GM12878 (cell line): Measurements from ENCODE around the gene RBM11. TPM values are rescaled to one million over a fixed set of nuclear protein-coding genes. Genes with fewer than 3 reads are reported as not detected.

Experiments used
- ATAC-seq: fragments of 200-7000 bp; cut with Tn5 transposase; 3 replicates; pipeline ENCODE4 v1.9.1; 2020; ENCODE audit warnings: mild to moderate bottlenecking, moderate library complexity
- BruUV-seq: library from RNA; stranded (reverse); fragments of 400-500 nt; replicated peaks from 2 replicates; lab custom pipeline; 2021; lab: Mats Ljungman, UMichigan
- CTCF ChIA-PET: fragments of 300-600 bp; sonication (Branson Sonifier 250); formaldehyde crosslinking; extraction: SDS; loops from one replicate; lab custom pipeline; 2021; ENCODE audit warnings: inconsistent platforms; lab: Yijun Ruan, JAX
- POLR2A ChIA-PET: fragments of 350-600 bp; formaldehyde crosslinking; extraction: SDS; loops from one replicate; lab custom pipeline; 2021; ENCODE audit warnings: inconsistent platforms; lab: Charles Lee
- RAD21 ChIA-PET: fragments of 300-600 bp; sonication (Branson Sonifier 250); formaldehyde crosslinking; loops from one replicate; lab custom pipeline; 2023; ENCODE audit warnings: antibody characterized with exemption; ENCODE audit not compliant: unreplicated experiment; lab: Charles Lee
- SMC1A ChIA-PET: fragments of 300-600 bp; sonication (Branson Sonifier 250); formaldehyde crosslinking; loops from one replicate; lab custom pipeline; 2023; ENCODE audit not compliant: unreplicated experiment, uncharacterized antibody; lab: Charles Lee
- DNase-seq: peaks from one replicate; pipeline ENCODE4 v3.0.0-alpha.2; 2011; ENCODE audit warnings: low read depth, low spot score
- FAIRE-seq: peaks from 3 replicates; lab custom pipeline; 2011; peaks lifted over from hg19 to GRCh38; lab: Jason Lieb, UNC
- H2AFZ ChIP-seq: 2 replicates; pipeline ENCODE4 v1.6.0; 2011; ENCODE audit warnings: low read depth, low read length, control low read depth; ENCODE audit not compliant: control insufficient read depth
- H3K27ac ChIP-seq: 2 replicates; pipeline ENCODE4 v1.5.1; 2011; ENCODE audit warnings: control low read depth; ENCODE audit not compliant: control insufficient read depth, insufficient read depth
- H3K27me3 ChIP-seq, 2 experiments: replicated peaks in 1 of 2; 2 replicates each; pipeline versions ENCODE4 v1.6.0 to v1.6.1; 2011; ENCODE audit warnings: low read length in 1 of 2; ENCODE audit not compliant: control insufficient read depth in 2 of 2, insufficient read depth in 2 of 2
- H3K36me3 ChIP-seq, 2 experiments: 2 replicates each; pipeline ENCODE4 v1.5.1; 2011; ENCODE audit warnings: low read length in 1 of 2; ENCODE audit not compliant: control insufficient read depth in 2 of 2, insufficient read depth in 2 of 2
- H3K4me1 ChIP-seq: 2 replicates; pipeline ENCODE4 v1.6.1; 2011; ENCODE audit warnings: mild to moderate bottlenecking, low read length, moderate library complexity, mixed read lengths; ENCODE audit not compliant: control insufficient read depth, insufficient read depth
- H3K4me2 ChIP-seq: 2 replicates; pipeline ENCODE4 v1.6.0; 2011; ENCODE audit warnings: control low read depth; ENCODE audit not compliant: control insufficient read depth, insufficient read depth
- H3K4me3 ChIP-seq: fragments of 200-600 bp; sonication (generic); 2 replicates; pipeline ENCODE4 v1.5.1; 2016
- H3K79me2 ChIP-seq: 2 replicates; pipeline ENCODE4 v1.6.0; 2011; ENCODE audit warnings: low read length; ENCODE audit not compliant: control insufficient read depth, insufficient read depth
- H3K9ac ChIP-seq: 2 replicates; pipeline ENCODE4 v1.8.0; 2011; ENCODE audit warnings: low read length, control low read depth, mixed read lengths; ENCODE audit not compliant: control insufficient read depth, insufficient read depth
- H3K9me3 ChIP-seq: replicated peaks from 3 replicates; pipeline ENCODE4 v1.5.1; 2011; ENCODE audit warnings: mild to moderate bottlenecking, low read length; ENCODE audit not compliant: control insufficient read depth, insufficient read depth
- H4K20me1 ChIP-seq: 2 replicates; pipeline ENCODE4 v1.6.0; 2011; ENCODE audit not compliant: control insufficient read depth, insufficient read depth
- CBX3 ChIP-seq: fragments of 200-600 bp; sonication (generic); IDR thresholded peaks from 2 replicates; pipeline ENCODE4 v1.6.1; 2016; ENCODE audit warnings: low read depth, borderline replicate concordance
- CUX1 ChIP-seq: IDR thresholded peaks from 2 replicates; pipeline ENCODE4 v1.6.1; 2012; ENCODE audit warnings: improper control_type of control experiment, low read depth, low read length; ENCODE audit not compliant: insufficient replicate concordance
- ESRRA ChIP-seq: IDR thresholded peaks from 2 replicates; pipeline ENCODE4 v1.6.1; 2012; ENCODE audit warnings: mild to moderate bottlenecking, low read length, improper control_type of control experiment
- FOS ChIP-seq: IDR thresholded peaks from 3 replicates; pipeline ENCODE4 v1.6.1; 2011; ENCODE audit warnings: borderline replicate concordance; ENCODE audit not compliant: insufficient read length; ENCODE audit errors: extremely low read depth
- RCOR1 ChIP-seq: conservative IDR thresholded peaks from 2 replicates; pipeline ENCODE4 v1.6.1; 2012; ENCODE audit warnings: low read depth, low read length, improper control_type of control experiment
- SIN3A ChIP-seq: IDR thresholded peaks from 2 replicates; pipeline ENCODE4 v1.6.1; 2012; ENCODE audit warnings: low read depth, low read length, improper control_type of control experiment
- SPI1 ChIP-seq: IDR thresholded peaks from 2 replicates; pipeline ENCODE4 v1.6.1; 2011; ENCODE audit warnings: low read depth, mild to moderate bottlenecking, low read length, moderate library complexity, borderline replicate concordance; ENCODE audit not compliant: insufficient read depth
- SUZ12 ChIP-seq: fragments of 200-600 bp; sonication (generic); IDR thresholded peaks from one replicate; pipeline ENCODE4 v1.6.1; 2018; ENCODE audit warnings: antibody characterized with exemption, mild to moderate bottlenecking; ENCODE audit not compliant: unreplicated experiment
- TCF7 ChIP-seq: IDR thresholded peaks from 2 replicates; pipeline ENCODE4 v1.6.1; 2014; ENCODE audit warnings: antibody characterized with exemption, borderline replicate concordance
- ZNF622 ChIP-seq: fragments of 450-650 bp; IDR thresholded peaks from 2 replicates; pipeline ENCODE4 v1.6.1; 2017; ENCODE audit warnings: mild to moderate bottlenecking, inconsistent platforms
- in situ Hi-C: fragments of 300-500 bp; cut with MboI; formaldehyde crosslinking; loops from 9 replicates; pipeline ENCODE4 v1.14.3; 2018; ENCODE audit warnings: mixed read lengths
- intact Hi-C: fragments of 100-400 bp; cut with micrococcal nuclease; formaldehyde crosslinking; loops from one replicate; pipeline ENCODE4 v1.14.2; 2022; ENCODE audit not compliant: unreplicated experiment
- polyA plus RNA-seq, 11 experiments: library from polyadenylated mRNA; depleted of rRNA in 4 of 11; unstranded in 6 of 11; stranded (reverse) in 5 of 11; fragments of >200 nt; fragmentation: Nextera tagmentation in 4 of 11; fragmentation: Illumina TruSeq in 1 of 11; extraction: Ambion mirVana in 4 of 11; extraction: Trizol in 1 of 11; gene quantifications; 1 replicate in 1 of 11; 2 replicates in 10 of 11; pipeline versions ENCODE4 v1.2.1 to v1.2.3, GENCODE V29; 2011 to 2016; ENCODE audit warnings: inconsistent platforms in 2 of 11, missing spikeins in 2 of 11, low read depth in 1 of 11
- total RNA-seq, 4 experiments: library from RNA; depleted of rRNA in 3 of 4; stranded (reverse); fragments of >200 nt in 3 of 4; fragmentation: Illumina TruSeq in 1 of 4; extraction: Trizol in 1 of 4; gene quantifications; 2 replicates each; pipeline versions ENCODE4 v1.2.1 to v1.2.3, GENCODE V29; 2013 to 2021
- TF ChIP-seq, protein P1 (sequence below): fragments of 150-350 bp; IDR thresholded peaks from 2 replicates; pipeline ENCODE4 v1.6.1; 2016; ENCODE audit warnings: low read depth, low read length

The RBM11 gene
- total and polyA plus RNA-seq, 10 of the 15 experiments (the other 5 are each of a cell fraction or from before 2014, with no cell fraction given) = 0.29 to 1.8 (median 0.35) TPM; not detected in 1

DNA sequence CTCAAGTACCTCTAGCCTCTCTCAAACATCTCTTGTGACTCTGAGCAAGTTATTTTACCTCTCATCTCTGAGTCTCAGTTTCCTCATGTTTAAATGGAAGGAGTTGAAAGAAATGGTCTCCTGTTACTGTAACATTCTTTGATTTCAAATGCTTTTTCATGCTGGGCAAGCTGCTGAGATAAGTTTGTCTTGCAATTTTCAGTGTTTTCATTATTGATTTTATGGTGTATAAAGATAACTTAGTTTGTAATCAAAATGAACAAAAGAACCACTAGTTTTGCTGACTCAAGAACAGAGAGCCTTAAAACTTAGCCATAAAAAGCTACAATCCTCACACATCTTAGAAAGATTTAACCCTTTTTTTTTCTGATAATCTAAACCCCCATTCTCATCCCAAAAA, 9.7 kb upstream of the RBM11 start:
- SMC1A ChIA-PET = no interaction called here
- intact Hi-C loops (no loop called here), in situ Hi-C loops (no loop called here)
- no peak overlapping the region for H3K4me3 ChIP-seq
- ATAC-seq = no peak
- no peak for FAIRE-seq
- no peak for DNase-seq
- no TSS peak for BruUV-seq
- CTCF ChIA-PET = interaction anchor here (0.9 kb wide), 1 partner anchor 47 kb away, joined by 3 read pairs; no protein-coding TSS in a partner anchor
- TF ChIP-seq ZNF622 (no peak), CBX3 (no peak), CUX1 (no peak), FOS (no peak), TCF7 (no peak), SPI1 (no peak), ESRRA (no peak), SIN3A (no peak), RCOR1 (no peak), SUZ12 (no peak)
- TF ChIP-seq, protein P1, sequence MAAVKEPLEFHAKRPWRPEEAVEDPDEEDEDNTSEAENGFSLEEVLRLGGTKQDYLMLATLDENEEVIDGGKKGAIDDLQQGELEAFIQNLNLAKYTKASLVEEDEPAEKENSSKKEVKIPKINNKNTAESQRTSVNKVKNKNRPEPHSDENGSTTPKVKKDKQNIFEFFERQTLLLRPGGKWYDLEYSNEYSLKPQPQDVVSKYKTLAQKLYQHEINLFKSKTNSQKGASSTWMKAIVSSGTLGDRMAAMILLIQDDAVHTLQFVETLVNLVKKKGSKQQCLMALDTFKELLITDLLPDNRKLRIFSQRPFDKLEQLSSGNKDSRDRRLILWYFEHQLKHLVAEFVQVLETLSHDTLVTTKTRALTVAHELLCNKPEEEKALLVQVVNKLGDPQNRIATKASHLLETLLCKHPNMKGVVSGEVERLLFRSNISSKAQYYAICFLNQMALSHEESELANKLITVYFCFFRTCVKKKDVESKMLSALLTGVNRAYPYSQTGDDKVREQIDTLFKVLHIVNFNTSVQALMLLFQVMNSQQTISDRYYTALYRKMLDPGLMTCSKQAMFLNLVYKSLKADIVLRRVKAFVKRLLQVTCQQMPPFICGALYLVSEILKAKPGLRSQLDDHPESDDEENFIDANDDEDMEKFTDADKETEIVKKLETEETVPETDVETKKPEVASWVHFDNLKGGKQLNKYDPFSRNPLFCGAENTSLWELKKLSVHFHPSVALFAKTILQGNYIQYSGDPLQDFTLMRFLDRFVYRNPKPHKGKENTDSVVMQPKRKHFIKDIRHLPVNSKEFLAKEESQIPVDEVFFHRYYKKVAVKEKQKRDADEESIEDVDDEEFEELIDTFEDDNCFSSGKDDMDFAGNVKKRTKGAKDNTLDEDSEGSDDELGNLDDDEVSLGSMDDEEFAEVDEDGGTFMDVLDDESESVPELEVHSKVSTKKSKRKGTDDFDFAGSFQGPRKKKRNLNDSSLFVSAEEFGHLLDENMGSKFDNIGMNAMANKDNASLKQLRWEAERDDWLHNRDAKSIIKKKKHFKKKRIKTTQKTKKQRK = no peak
- TF ChIP-seq, all 136 proteins: peak for 0
- no peaks in the 10 kb centered on the region; the same call in 2 of the 3 replicates for H3K9me3 ChIP-seq
- POLR2A ChIA-PET = no interaction called here
- RAD21 ChIA-PET = no interaction called here
- no peak overlapping the region for H3K27ac ChIP-seq
- no peaks in the 10 kb centered on the region for H4K20me1 ChIP-seq
- H2AFZ ChIP-seq = no peak overlapping the region
- no peaks in the 10 kb centered on the region for H3K79me2 ChIP-seq
- no peak overlapping the region for H3K9ac ChIP-seq
- H3K27me3 ChIP-seq = no peaks in the 10 kb centered on the region
- no peaks in the 10 kb centered on the region for H3K36me3 ChIP-seq
- H3K4me1 ChIP-seq = no peaks in the 10 kb centered on the region
- H3K4me2 ChIP-seq = no peak overlapping the region
